Mesenchymal stem cell (in vitro differentiated cells and primary cell): Measurements from ENCODE around the gene RGS19.
A peak's percentile ranks its signal among the peaks of the same experiment; 100 is the strongest.

ENCODE experiments used
- DNase-seq: peaks from one replicate; pipeline ENCODE4 v3.0.0-alpha.2; 2013
- H2AFZ ChIP-seq: one replicate; pipeline ENCODE4 v1.6.1; 2013; ENCODE audit warnings: low read depth, mild to moderate bottlenecking, control low read depth, inconsistent platforms, low read length, moderate library complexity
- H2AK5ac ChIP-seq: 2 replicates; pipeline ENCODE4 v1.6.1; 2013; ENCODE audit warnings: low read length, moderate library complexity, mild to moderate bottlenecking, inconsistent platforms; ENCODE audit not compliant: severe bottlenecking
- H2BK120ac ChIP-seq: one replicate; pipeline ENCODE4 v1.6.1; 2013; ENCODE audit warnings: low read depth, mild to moderate bottlenecking, inconsistent platforms, low read length, moderate library complexity
- H2BK12ac ChIP-seq, 2 experiments: one replicate each; pipeline ENCODE4 v1.6.1; 2013; ENCODE audit warnings: inconsistent platforms in 2 of 2, low read length in 2 of 2, mild to moderate bottlenecking in 2 of 2, moderate library complexity in 2 of 2, control low read depth in 1 of 2
- H2BK15ac ChIP-seq: one replicate; pipeline ENCODE4 v1.6.1; 2013; ENCODE audit warnings: mild to moderate bottlenecking, low read depth, inconsistent platforms; ENCODE audit not compliant: poor library complexity, severe bottlenecking
- H2BK5ac ChIP-seq: 2 replicates; pipeline ENCODE4 v1.6.1; 2013; ENCODE audit warnings: low read depth, mild to moderate bottlenecking, low read length, control low read depth, inconsistent platforms; ENCODE audit not compliant: poor library complexity, severe bottlenecking
- H3K14ac ChIP-seq, 2 experiments: one replicate each; pipeline ENCODE4 v1.6.1; 2013; ENCODE audit warnings: inconsistent platforms in 2 of 2, low read length in 2 of 2, control low read depth in 1 of 2, mild to moderate bottlenecking in 1 of 2, moderate library complexity in 1 of 2
- H3K18ac ChIP-seq, 2 experiments: one replicate each; pipeline ENCODE4 v1.6.1; 2013; ENCODE audit warnings: inconsistent platforms in 2 of 2, low read length in 2 of 2, control low read depth in 1 of 2, low read depth in 1 of 2, mild to moderate bottlenecking in 1 of 2
- H3K23ac ChIP-seq, 2 experiments: one replicate each; pipeline ENCODE4 v1.6.1; 2013; ENCODE audit warnings: inconsistent platforms in 2 of 2, low read length in 2 of 2, mild to moderate bottlenecking in 2 of 2, moderate library complexity in 2 of 2, control low read depth in 1 of 2
- H3K27ac ChIP-seq: 2 replicates; pipeline ENCODE4 v1.5.1; 2013; ENCODE audit warnings: mild to moderate bottlenecking, moderate library complexity, low read length, control low read depth, inconsistent platforms; ENCODE audit not compliant: poor library complexity, severe bottlenecking
- H3K27me3 ChIP-seq, 2 experiments: 2 replicates each; pipeline versions ENCODE4 v1.6.1 to v1.7.0; 2013; ENCODE audit warnings: low read length in 2 of 2, mild to moderate bottlenecking in 2 of 2, moderate library complexity in 2 of 2, control low read depth in 1 of 2, inconsistent platforms in 1 of 2; ENCODE audit not compliant: control insufficient read depth in 1 of 2, insufficient read depth in 1 of 2
- H3K36me3 ChIP-seq, 2 experiments: 2 replicates each; pipeline versions ENCODE4 v1.6.1 to v1.7.0; 2013; ENCODE audit warnings: low read length in 2 of 2, control low read depth in 1 of 2, inconsistent platforms in 1 of 2, low read depth in 1 of 2, mild to moderate bottlenecking in 1 of 2; ENCODE audit not compliant: insufficient read depth in 2 of 2, control insufficient read depth in 1 of 2
- H3K4ac ChIP-seq, 2 experiments: one replicate each; pipeline ENCODE4 v1.6.1; 2013; ENCODE audit warnings: inconsistent platforms in 2 of 2, low read length in 2 of 2, mild to moderate bottlenecking in 2 of 2, moderate library complexity in 2 of 2, control low read depth in 1 of 2, low read depth in 1 of 2
- H3K4me1 ChIP-seq: 2 replicates; pipeline ENCODE4 v1.6.1; 2013; ENCODE audit warnings: low read depth, low read length, control low read depth; ENCODE audit not compliant: control insufficient read depth, insufficient read depth
- H3K4me2 ChIP-seq: 2 replicates; pipeline ENCODE4 v1.6.1; 2013; ENCODE audit warnings: low read length, mild to moderate bottlenecking, inconsistent platforms; ENCODE audit not compliant: poor library complexity, severe bottlenecking
- H3K4me3 ChIP-seq, 2 experiments: 2 replicates each; pipeline versions ENCODE4 v1.5.1 to v1.7.0; 2013; ENCODE audit warnings: low read length in 2 of 2, mild to moderate bottlenecking in 2 of 2, control low read depth in 1 of 2, low read depth in 1 of 2; ENCODE audit not compliant: insufficient read depth in 1 of 2
- H3K79me1 ChIP-seq: replicated peaks from 2 replicates; pipeline ENCODE4 v1.6.1; 2013; ENCODE audit warnings: mild to moderate bottlenecking, control low read depth, low read length, inconsistent platforms; ENCODE audit not compliant: poor library complexity, severe bottlenecking
- H3K9ac ChIP-seq: 2 replicates; pipeline ENCODE4 v1.7.0; 2013; ENCODE audit warnings: mild to moderate bottlenecking, low read length, moderate library complexity
- H3K9me3 ChIP-seq: 2 replicates; pipeline ENCODE4 v1.7.0; 2013; ENCODE audit warnings: mild to moderate bottlenecking, low read length; ENCODE audit not compliant: control insufficient read depth
- H4K8ac ChIP-seq: one replicate; pipeline ENCODE4 v1.6.1; 2013; ENCODE audit warnings: inconsistent platforms, mild to moderate bottlenecking, low read length, moderate library complexity
- H4K91ac ChIP-seq: one replicate; pipeline ENCODE4 v1.6.1; 2013; ENCODE audit warnings: mild to moderate bottlenecking, low read length, inconsistent platforms
- WGBS: methylation state at CpG from one replicate; pipeline ENCODE4 v1.1.7; 2013; ENCODE audit warnings: mixed read lengths; 5-methylcytosine and 5-hydroxymethylcytosine counted together

Gene RGS19

DNA sequence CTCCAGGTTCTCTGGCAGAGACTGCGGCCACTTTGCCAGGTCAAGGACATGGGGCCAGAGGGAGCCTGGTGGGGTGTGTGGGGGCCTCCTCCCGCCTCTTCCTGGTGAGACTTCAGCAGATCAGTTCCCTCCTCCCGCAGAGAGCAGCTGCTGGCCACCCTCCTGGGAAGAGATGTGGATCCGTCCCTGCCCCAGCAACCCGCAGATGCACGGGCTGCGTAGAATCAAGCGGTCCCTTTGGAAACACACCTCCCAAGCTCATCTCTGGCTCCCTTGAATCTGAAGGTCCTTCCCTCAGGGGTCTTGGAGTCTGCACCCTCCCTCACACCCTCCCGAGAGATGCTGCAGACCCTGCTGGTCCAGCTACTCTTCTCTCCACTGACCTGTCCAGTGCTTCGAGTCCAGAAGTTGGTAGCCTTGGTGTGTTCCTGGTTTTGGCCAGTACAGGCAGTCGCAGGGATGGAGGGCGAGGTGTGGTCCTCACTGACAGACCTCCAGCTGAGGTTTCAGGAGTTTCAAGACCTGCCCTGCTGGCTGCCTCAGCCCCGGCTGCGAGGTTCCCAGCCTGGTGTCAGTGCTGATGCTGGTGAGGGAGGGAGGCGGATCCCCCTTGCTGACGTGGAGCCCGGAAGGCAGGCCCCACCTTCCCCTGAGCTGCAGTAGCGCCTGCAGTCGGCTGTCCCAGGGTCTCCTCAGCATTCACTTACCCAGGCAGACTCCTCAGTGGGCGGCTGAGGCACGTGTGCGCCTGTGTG, 27.8 kb upstream of the RGS19 start, which contains the start of gene NPBWR2:
NPBWR2 (minus strand) TSS at position 585 of the 755 bp plus-strand sequence. CDS start 734 bp downstream, outside the sequence.
- no peak within 1 kb of the TSS for H2BK120ac ChIP-seq
- no peak within 1 kb of the TSS for H2BK12ac ChIP-seq
- H3K79me1 ChIP-seq = no peaks in the 10 kb centered on the region
- H3K4me3 ChIP-seq = no peak within 1 kb of the TSS
- WGBS = 62% methylated on average over 21 of the region's 22 CpGs
- no peaks in the 10 kb centered on the region for H3K36me3 ChIP-seq
- H2BK15ac ChIP-seq = no peak within 1 kb of the TSS
- H4K8ac ChIP-seq = no peak within 1 kb of the TSS
- H3K27ac ChIP-seq = no peak within 1 kb of the TSS
- no peak within 1 kb of the TSS for H2AFZ ChIP-seq
- H4K91ac ChIP-seq = no peak within 1 kb of the TSS
- no peak within 1 kb of the TSS for H2BK5ac ChIP-seq
- peak within 1 kb of the TSS in 1 of 2 experiments; percentile 42 for H3K23ac ChIP-seq
- H3K4ac ChIP-seq = no peak within 1 kb of the TSS
- DNase-seq = no peak
- no peak within 1 kb of the TSS for H3K14ac ChIP-seq
- no peak within 1 kb of the TSS for H2AK5ac ChIP-seq
- peaks cover 48 to 70% of the 10 kb centered on the region in 2 experiments for H3K27me3 ChIP-seq
- H3K4me2 ChIP-seq = no peak within 1 kb of the TSS
- H3K18ac ChIP-seq = no peak within 1 kb of the TSS
- H3K9ac ChIP-seq = no peak within 1 kb of the TSS
- H3K4me1 ChIP-seq = peaks cover 14% of the 10 kb centered on the region
- H3K9me3 ChIP-seq = no peaks in the 10 kb centered on the region

DNA sequence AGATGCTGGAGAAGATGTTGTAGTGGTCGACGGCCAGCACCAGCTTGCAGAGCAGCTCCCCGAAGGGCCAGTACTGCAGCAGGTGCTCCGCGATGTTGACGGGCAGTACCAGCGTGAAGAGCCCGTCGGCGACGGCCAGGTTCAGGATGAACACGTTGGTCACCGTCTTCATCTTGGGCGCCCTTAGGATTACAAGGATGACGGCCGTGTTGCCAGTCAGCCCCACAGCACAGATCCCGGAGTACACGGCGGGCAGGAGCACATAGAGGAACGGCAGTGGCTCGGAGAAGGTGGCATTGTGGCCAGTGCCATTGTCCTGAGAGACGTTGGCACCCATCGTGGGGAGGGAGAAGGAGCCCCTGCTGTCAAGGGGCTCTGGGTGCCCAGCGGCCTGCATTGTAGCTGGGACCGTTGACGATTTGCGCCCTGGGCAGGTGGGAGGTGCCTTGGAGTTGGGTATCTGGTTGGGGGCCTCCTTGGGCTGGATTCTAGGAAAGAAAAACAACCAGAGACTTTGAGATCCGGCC, 27.2 kb upstream of the RGS19 start:
- H3K14ac ChIP-seq = no peak overlapping the region
- no peaks in the 10 kb centered on the region for H3K79me1 ChIP-seq
- no peak overlapping the region for H4K8ac ChIP-seq
- DNase-seq = no peak
- H2BK120ac ChIP-seq = no peak overlapping the region
- no peak overlapping the region for H2AFZ ChIP-seq
- peaks cover 21% of the 10 kb centered on the region for H3K4me1 ChIP-seq
- no peak overlapping the region for H2AK5ac ChIP-seq
- H3K23ac ChIP-seq = no peak overlapping the region
- 94% methylated on average over 28 of the region's 28 CpGs for WGBS
- H2BK15ac ChIP-seq = no peak overlapping the region
- H3K36me3 ChIP-seq = no peaks in the 10 kb centered on the region
- no peak overlapping the region for H2BK12ac ChIP-seq
- no peak overlapping the region for H4K91ac ChIP-seq
- peaks cover 53 to 69% of the 10 kb centered on the region in 2 experiments for H3K27me3 ChIP-seq
- H3K18ac ChIP-seq = no peak overlapping the region
- no peak overlapping the region for H2BK5ac ChIP-seq
- no peak overlapping the region for H3K4me2 ChIP-seq
- no peak overlapping the region for H3K4ac ChIP-seq
- H3K9me3 ChIP-seq = no peaks in the 10 kb centered on the region
- no peak overlapping the region for H3K9ac ChIP-seq
- H3K27ac ChIP-seq = no peak overlapping the region
- no peak overlapping the region for H3K4me3 ChIP-seq

DNA sequence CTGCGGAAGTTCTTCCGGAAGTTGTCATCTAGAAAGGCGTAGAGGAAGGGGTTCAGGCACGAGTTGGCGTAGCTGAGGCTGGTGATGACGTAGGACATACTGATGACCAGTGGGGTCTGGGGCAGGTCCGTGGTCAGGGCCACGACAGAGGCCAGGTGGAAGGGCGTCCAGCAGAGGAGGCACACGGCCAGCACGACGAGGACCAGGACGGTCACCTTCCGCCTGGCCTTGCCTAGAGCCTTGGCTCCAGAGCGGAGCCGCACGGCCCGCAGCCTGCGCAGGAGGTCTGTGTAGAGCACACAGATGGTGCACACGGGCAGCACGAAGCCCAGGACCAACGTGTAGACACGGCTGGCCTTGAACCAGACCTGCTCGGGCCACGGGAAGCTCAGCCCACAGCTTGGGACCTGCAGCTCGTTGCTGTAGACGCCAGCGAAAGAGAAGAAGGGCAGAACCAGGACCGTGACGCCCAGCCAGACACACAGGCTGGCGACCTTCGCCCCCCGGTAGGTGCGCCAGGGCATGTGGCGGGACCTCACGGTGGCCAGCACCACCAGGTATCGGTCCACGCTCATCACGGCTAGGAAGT, 26.6 kb upstream of the RGS19 start:
- Histone ChIP-seq H3K27ac (no peak overlapping the region), H3K79me1 (no peaks in the 10 kb centered on the region), H3K4me2 (no peak overlapping the region), H4K91ac (no peak overlapping the region), H2AFZ (no peak overlapping the region), H2BK5ac (no peak overlapping the region), H3K9me3 (no peaks in the 10 kb centered on the region), H2BK15ac (no peak overlapping the region), H3K36me3 (no peaks in the 10 kb centered on the region), H3K4me1 (peaks cover 21% of the 10 kb centered on the region), H4K8ac (no peak overlapping the region), H2BK120ac (no peak overlapping the region), H3K9ac (no peak overlapping the region), H2BK12ac (no peak overlapping the region), H3K4me3 (no peak overlapping the region), H3K27me3 (peaks cover 58 to 74% of the 10 kb centered on the region in 2 experiments), H3K23ac (no peak overlapping the region), H3K18ac (no peak overlapping the region), H3K4ac (no peak overlapping the region), H3K14ac (no peak overlapping the region), H2AK5ac (no peak overlapping the region)
- WGBS = 93% methylated on average over 39 of the region's 39 CpGs
- no peak for DNase-seq

DNA sequence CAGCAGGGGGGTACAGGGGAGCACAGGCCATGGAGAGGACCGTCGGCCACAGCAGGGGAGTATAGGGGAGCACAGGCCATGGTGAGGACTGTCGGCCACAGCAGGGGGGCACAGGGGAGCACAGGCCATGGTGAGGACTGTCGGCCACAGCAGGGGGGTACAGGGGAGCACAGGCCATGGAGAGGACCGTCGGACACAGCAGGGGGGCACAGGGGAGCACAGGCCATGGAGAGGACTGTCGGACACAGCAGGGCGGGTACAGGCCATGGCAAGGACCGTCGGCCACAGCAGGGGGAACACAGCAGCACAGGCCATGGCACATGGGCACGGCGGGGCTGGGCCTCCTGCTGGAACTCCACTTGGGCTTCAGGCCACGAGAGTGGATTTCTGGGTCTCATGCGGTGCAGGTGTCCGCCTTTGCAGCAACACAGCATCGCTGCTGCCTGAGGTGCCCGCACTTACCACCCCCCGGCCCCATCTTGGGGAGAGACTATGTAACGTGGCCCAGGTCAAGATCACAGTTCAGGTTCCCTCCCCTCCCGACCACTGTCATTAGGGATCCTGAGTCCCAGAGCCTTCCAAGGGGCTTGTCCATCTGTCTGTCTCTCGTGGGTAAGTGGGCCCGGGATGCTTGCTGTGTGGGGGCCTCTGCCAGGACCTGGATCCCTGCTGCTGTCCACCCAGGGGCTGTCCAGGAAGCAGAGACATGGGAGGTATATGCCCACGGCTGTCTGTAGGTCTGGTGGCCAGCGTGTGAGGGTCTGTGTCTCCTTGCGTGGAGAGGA, 25.5 kb upstream of the RGS19 start:
- no peak overlapping the region for H2AFZ ChIP-seq
- no peak overlapping the region for H3K18ac ChIP-seq
- H3K9me3 ChIP-seq = no peaks in the 10 kb centered on the region
- H2BK5ac ChIP-seq = no peak overlapping the region
- no peak overlapping the region for H2BK120ac ChIP-seq
- DNase-seq = no peak
- H3K14ac ChIP-seq = no peak overlapping the region
- no peak overlapping the region for H3K9ac ChIP-seq
- no peak overlapping the region for H2BK12ac ChIP-seq
- no peak overlapping the region for H2BK15ac ChIP-seq
- no peak overlapping the region for H3K4ac ChIP-seq
- no peak overlapping the region for H2AK5ac ChIP-seq
- H3K4me3 ChIP-seq = peak overlapping the region in 1 of 2 experiments; percentile 30
- H3K4me2 ChIP-seq = no peak overlapping the region
- H4K91ac ChIP-seq = no peak overlapping the region
- H3K23ac ChIP-seq = no peak overlapping the region
- WGBS = 91% methylated on average over 22 of the region's 25 CpGs
- no peaks in the 10 kb centered on the region for H3K79me1 ChIP-seq
- no peaks in the 10 kb centered on the region for H3K36me3 ChIP-seq
- peaks cover 21% of the 10 kb centered on the region for H3K4me1 ChIP-seq
- H4K8ac ChIP-seq = no peak overlapping the region
- peaks cover 64 to 79% of the 10 kb centered on the region in 2 experiments for H3K27me3 ChIP-seq
- no peak overlapping the region for H3K27ac ChIP-seq
